ENCODE data around the gene SLC44A4.
"Not testable (repeated sequence)": the region's sequence is repeated elsewhere in the genome, so short reads cannot be mapped to it uniquely, and the experiment has no call there.

The SLC44A4 gene

DNA sequence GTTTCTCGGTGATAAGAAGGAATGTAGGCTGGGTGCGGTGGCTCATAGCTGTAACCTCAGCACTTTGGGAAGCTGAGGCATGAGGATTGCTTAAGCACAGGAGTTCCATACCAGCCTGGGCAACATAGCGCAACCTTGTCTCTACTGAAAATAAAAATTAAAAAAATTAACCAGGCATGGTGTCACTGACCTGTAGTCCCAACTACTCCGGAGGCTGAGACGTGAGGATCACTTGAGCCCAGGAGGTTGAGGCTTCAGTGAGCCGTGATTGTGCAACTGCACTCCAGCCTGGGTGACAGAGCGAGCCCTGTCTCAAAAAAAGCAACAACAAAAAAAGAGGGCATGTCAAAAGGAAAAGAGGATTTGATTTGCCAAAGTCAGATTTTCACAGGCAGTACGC, 20.1 kb downstream of the SLC44A4 start:
- no peak for DNase-seq (ENCODE audit: low spot score)

DNA sequence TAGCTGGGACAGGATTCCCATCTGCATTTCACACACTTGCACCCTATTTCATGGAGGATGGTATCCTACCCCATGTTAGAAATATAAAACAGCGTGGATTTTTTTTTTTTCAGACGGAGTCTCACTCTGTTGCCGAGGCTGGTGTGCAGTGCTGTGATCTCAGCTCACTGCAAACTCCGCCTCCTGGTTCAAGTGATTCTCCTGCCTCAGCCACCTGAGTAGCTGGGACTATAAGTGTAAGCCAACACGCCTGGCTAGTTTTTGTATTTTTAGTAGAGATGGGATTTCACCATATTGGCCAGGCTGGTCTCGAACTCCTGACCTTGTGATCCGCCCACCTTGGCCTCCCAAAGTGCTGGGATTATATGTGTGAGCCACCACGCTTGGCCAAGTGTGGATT, 21.0 kb downstream of the SLC44A4 start:
- not testable (repeated sequence) for DNase-seq (ENCODE audit: low spot score)

DNA sequence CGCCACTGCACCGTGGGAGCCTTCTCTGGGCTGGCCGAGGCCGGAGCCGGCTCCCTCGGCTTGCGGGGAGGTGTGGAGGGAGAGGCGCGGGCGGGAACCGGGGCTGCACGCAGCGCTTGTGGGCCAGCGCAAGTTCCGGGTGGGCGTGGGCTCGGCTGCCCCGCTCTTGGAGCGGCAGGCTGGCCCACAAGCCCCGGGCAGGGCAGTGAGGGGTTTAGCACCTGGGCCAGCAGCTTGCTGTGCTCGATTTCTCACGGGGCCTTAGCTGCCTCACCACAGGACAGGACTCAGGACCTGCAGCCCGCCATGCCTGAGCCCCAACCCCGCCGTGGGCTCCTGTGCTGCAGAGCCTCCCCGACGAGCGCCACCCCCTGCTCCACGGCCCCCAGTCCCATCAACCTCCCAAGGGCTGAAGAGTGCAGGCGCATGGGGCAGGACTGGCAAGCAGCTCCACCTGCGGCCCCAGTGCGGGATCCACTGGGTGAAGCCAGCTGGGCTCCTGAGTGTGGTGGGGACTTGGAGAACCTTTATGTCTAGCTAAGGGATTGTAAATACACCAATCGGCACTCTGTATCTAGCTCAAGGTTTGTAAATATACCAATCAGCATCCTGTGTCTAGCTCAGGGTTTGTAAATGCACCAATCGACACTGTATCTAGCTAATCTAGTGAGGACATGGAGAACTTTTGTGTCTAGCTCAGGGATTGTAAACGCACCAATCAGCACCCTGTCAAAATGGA, 26.6 kb downstream of the SLC44A4 start:
- DNase-seq (ENCODE audit: low spot score): not testable (repeated sequence)

DNA sequence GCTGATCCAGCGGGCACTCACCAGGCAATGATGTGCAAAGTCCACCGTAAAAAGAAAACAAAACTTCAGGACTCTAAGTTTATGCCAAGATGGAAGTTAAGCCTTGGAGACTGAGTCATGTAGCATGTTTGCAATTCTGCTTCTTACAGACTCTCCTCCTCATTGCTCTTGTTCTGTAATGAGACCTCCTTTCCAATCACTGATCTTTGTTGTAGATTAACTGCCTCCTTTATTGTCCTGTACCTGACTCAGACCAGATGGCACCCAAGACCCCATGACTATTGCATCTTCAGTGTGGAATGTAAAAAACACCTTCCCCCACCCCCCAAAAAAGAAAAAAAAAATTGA, 27.3 kb downstream of the SLC44A4 start:
- DNase-seq (ENCODE audit: low spot score): no peak

DNA sequence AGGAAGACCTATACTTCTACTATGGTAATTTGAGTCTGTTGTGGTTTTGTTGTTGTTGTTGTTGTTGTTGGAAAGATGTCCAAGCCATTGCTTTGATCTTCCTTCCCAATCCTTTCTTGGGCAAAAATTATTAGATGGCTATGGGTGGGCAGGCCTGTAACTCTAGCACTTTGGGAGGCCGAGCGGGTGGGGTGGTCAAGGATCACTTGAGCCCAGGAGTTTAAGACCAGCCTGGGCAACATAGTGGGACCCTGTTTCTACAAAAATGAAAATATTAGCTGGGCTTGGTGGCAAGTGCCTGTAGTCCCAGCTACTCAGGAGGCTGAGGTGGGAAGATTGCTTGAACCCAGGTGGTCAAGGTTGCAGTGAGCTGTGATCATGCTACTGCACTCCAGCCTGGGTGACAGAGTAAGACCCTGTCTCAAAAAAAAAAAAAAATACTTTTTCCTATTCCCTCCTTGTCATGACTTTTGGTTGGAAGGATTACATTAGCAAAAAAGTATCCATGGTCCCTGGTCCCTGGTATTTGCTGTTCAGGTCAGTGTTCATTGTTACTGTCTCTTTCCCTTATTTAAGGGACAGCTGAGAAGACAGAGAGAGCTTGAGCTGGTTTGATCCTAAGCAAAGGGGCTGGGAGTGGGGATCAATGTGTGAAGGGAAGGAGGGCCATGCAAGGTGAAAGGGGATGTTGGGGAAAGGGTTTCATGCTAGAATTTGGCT, 27.9 kb downstream of the SLC44A4 start:
- no peak for DNase-seq (ENCODE audit: low spot score)

DNA sequence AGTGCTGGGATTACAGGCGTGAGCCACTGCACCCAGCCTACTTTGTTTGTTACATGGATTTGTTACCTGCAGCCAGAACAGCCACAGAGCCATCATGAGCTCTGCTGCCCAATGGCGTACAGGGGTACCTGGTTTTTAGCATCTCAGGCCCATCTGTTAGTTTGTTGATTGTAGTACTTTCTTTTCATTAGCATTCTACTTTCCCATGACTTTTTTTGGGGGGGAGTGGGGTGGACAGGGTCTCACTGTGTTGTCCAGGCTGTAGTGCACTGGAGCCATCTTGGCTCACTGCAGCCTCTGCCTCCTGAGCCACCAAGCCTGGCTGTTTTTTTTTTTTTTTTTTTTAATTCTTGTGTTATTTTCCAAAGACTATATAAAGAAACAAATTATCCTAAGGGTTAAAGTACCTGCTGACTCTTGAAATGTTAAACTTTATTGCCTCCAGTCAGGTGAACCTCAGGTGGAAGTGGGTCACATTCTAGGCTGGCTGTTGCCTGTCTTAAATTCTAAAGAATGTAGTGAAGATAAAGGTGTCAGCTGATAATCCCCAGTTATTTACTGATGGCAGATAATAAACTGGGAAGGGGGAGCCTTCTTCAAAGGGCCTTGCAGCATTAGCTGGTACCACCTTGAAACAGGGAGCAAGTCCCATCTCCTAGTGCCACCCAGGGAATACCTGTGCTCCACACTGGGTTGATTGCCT, 31.4 kb downstream of the SLC44A4 start:
- no peak for DNase-seq (ENCODE audit: low spot score)

DNA sequence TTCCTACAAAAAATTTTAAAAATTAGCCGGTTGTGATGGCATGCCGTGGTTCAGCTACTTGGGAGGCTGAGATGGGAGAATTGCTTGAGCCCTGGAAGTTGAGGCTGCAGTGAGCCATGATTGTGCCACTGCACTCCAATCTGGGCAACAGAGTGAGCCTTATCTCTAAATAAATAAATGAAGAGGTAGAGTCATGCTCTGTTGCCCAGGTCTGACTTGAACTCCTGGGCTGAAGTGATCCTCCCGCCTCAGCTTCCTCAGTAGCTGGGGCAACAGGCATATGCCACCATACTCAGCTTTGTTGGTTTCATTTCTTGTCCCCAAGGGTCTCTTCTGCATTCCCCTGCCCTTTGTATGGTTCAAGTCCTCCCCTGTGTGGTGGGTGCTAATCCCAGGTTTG, 34.3 kb downstream of the SLC44A4 start:
- no peak for DNase-seq (ENCODE audit: low spot score)

DNA sequence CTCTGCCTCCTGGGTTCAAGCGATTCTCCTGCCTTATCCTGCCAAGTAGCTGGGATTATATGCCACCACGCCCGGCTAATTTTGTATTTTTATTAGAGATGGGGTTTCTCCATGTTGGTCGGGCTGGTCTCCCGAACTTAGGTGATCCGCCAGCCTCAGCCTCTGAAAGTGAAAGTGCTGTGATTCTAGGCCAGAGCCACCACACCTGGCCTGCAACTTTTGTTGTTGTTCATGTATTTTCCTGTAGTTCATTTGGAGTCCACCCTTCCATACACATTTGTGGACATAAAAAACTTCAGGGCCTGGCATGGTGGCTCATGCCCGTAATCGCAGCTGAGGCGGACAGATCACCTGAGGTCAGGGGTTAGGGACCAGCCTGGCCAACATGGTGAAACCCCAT, 36.7 kb downstream of the SLC44A4 start:
- no peak for DNase-seq (ENCODE audit: low spot score)

DNA sequence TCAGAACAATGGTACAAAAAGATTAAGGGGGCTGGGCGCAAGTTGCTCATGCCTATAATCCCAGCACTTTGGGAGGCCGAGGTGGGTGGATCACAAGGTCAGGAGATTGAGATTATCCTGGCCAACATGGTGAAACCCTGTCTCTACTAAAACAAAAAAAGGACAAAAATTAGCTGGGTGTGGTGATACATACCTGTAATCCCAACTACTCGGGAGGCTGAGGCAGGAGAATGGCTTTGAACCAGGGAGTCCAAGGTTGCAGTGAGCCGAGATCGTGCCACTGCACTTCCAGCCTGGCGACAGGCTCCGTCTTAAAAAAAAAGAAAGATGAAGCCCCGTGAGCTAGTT, 39.0 kb downstream of the SLC44A4 start:
- not testable (repeated sequence) for DNase-seq (ENCODE audit: low spot score)

DNA sequence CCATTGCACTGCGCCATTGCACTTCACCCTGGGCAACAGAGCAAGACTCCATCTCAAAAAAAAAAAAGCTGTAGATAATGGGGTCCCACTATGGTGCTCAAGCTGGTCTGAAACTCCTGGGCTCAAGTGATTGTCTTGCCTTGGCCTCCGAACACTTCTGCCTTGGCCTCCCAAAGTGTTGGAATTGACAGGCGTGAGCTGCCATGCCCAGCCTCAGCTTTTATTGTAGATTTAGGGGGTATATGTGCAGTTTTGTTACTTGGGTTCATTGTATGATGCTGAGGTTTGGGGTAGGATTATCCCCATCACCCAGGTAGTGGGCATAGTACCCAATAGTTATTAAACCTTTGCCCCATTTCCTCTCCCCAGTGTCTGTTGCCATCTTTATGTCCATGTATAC, 39.8 kb downstream of the SLC44A4 start:
- DNase-seq (ENCODE audit: low spot score): no peak

DNA sequence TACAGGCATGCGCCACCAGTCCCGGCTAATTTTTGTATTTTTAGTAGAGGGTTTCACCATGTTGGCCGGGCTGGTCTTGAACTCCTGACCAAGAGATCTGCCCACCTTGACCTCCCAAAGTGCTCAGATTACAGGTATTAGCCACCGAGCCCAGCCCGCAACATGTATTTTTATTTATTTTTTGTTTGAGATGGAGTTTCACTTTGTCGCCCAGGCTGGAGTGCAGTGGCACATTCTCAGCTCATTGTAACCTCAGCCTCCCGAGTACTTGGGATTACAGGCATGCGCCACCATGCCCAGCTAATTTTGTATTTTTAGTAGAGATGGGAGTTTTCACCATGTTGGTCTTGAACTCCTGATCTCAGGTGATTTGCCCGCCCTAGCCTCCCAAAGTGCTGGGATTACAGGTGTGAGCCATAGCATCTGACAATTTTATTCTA, 40.7 kb downstream of the SLC44A4 start:
- DNase-seq (ENCODE audit: low spot score): not testable (repeated sequence)

DNA sequence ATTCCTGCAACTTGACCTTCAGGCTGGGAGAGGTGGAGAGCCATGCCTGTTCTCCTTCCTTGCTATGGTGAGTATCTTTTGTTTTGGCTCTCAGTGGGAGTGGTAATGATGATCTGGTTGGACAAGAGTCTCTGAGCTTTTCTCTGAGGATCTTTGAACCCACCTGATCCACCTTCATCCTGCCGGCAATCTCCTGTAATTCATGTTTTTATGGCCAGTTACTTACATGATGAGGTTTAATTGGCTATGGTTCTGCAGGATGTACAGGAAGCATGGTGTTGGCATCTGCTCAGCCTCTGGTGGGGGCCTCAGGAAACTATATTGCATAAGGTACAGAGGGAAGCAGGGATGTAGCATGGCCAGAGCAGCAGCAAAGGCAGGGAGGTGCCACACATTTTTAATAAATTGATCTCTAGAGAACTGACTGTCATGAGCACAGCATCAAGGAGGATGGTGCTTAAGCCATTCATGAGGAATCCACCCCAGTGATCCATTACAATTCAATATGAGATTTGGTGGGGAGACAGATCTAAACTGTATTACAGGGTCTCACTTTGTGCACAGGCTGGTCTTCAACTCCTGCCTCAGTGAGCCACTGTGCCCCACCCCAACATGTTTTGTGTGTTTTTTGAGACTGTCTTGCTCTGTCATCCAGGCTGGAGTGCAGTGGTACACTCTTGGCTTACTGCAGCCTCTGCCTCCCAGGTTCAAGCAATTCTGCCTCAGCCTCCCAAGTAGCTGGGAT, 41.3 kb downstream of the SLC44A4 start:
- DNase-seq (ENCODE audit: low spot score): no peak

DNA sequence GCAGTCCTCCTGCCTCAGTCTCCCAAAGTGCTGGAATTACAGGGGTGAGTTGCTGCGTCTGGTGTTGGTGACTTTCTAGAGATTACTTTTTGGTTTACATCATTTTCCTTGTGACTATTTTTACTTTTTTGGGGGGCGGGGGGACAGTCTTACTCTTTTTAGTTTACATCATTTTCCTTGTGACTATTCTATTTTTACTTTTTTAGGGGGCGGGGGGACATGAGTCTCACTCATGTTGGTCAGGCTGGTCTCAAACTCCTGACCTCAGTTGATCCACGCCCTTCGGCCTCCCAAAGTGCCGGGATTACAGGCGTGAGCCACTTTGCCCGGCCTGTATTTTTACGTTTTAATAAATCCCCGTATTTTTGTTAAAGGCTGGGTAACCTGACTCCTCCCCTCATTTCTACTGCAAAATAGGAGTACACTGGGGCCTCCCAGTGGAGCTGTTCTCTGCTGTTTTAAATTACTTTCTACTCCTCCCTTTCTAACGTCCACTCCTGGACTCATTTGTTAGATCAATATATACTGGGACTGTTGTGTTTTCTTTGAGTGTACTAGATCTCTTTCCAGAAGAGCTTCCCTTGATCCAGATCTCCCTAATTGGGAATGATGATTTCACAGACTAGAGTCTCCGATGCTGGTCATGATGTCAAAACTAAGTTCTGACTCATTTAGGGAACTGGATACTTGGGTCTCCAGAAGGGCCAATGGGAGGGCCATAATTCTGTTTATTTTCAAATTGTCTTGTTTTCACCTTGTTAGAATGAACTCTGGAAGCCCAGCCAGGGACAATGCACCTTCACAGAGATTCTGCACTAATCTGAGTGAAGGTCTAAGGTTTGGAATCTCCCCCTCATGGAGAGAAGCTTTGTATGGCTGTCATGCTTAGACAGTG, 42.1 kb downstream of the SLC44A4 start:
- peak; percentile 47 for DNase-seq (ENCODE audit: low spot score)

DNA sequence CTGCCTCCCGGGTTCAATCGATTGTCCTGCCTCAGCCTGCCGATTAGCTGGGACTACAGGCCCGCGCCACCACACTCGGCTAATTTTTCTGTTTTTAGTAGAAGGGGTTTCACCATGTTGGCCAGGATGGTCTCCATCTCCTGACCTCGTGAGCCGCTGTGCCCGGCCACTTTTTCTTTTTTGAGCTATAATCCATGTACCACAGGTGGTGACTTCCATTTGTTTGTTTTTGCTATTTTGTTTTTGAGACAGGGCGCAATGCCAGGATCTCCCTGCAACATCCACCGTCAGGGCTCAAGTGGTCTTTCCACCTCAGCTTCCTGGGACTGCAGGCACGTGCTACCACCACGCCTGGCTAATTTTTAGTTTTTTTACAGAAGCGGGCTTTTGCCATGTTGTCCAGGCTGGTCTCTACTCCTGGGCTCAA, 42.7 kb downstream of the SLC44A4 start:
- DNase-seq (ENCODE audit: low spot score): no peak

DNA sequence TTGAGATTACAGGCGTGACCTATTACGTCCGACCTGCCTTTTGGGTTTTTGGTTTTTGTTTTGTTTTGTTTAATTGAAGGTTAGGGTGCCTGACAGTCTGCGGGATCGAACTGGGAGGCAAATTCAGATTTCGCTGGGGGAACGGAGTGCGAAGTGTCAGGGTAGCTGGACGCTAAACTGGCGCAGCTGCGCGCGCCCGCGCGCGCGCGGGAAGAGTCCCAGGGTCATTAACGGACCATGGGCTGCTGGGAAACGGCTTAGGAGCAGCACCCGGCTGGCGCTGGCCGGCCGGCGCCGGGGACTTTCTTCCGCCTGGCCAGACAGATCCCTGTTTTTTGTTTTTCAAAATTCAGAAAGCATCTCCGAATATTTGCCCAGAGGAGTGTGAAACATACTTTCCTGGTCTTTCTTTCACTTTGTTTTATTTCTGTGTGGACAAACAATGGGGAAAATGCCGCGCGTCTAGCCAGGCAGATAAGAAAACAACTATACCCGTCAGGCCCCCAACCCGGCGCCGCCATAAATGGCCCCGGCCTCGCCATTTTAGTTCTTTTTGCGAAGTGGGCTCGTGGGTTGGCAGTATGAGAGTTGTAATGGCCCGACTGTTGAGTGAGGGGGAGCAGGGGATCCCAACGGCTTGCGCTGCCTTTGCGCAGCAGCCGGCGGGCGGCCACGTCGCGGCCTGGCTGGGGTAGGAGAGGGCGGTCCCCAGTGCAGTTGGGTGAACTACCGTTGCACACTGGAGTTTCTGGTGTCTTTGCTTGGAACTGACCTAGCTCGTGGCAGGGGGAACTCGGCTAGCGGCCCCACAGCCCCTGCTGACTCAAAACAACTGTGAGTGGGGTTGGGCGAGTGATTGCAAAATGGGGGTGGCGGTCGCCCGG, 44.2 kb downstream of the SLC44A4 start:
- DNase-seq (ENCODE audit: low spot score): peak; percentile 94

DNA sequence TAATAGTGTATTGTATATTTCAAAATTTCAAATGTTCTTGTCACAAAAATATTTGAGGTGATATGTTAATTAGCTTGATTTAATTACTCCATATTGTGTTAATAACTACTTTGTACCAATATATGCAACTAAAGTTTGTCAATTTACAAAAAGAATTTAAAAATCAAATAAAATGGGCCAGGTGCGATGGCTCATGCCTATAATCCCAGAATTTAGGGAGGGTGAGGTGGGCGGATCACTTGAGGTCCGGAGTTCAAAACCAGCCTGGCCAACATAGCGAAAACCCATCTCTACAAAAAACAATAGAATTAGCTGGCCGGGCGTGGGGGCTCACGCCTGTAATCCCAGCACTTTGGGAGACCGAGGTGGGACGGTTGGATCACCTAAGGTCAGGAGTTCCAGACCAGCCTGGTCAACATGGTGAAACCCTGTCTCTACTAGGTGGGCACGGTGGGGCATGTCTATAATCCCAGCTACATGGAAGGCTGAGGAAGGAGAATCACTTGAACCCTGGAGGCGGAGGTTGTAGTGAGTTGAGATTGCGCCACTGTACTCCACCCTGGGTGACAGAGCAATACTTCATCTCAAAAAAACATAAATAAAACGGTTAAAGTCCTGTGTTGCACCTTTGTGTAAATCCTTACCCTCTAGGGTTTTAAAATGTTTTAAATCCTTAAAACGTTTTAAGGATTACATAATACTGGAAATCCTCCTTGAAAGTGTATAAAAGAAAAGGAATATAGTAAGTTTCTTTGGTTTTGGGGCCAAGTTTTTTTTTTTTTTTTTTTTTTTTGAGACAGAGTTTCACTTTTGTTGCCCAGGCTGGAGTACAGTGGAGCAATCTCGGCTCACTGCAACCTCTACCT, 47.2 kb downstream of the SLC44A4 start:
- no peak for DNase-seq (ENCODE audit: low spot score)

DNA sequence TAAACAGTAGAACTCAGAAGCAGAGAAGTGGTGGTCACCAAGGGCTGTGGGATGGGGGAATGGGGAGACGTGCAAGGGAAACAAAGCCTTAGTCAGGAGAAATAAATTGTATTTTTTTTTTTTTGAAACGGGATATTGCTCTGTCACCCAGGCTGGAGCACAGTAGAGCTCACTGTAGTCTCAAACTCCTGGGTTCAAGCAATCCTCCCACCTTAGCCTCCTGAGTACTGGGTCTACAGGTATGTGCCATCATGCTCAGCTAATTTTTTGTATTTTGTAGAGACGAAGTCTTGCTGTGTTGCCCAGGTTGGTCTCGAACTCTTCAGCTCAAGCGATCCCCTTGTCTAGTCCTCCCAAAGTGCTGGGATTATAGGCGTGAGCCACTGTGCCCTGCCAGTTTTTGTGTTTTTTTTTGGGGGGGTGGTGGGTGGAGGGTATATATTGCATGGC, 47.9 kb downstream of the SLC44A4 start:
- DNase-seq (ENCODE audit: low spot score): no peak

DNA sequence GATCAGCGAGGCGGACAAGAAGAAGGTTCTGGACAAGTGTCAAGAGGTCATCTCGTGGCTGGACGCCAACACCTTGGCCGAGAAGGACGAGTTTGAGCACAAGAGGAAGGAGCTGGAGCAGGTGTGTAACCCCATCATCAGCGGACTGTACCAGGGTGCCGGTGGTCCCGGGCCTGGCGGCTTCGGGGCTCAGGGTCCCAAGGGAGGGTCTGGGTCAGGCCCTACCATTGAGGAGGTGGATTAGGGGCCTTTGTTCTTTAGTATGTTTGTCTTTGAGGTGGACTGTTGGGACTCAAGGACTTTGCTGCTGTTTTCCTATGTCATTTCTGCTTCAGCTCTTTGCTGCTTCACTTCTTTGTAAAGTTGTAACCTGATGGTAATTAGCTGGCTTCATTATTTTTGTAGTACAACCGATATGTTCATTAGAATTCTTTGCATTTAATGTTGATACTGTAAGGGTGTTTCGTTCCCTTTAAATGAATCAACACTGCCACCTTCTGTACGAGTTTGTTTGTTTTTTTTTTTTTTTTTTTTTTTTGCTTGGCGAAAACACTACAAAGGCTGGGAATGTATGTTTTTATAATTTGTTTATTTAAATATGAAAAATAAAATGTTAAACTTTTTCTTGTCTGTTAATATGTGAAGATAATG, 49.0 kb downstream of the SLC44A4 start:
- peak; percentile 35 for DNase-seq (ENCODE audit: low spot score)
